Measurements from ENCODE around the gene CYP2C9.

DNA sequence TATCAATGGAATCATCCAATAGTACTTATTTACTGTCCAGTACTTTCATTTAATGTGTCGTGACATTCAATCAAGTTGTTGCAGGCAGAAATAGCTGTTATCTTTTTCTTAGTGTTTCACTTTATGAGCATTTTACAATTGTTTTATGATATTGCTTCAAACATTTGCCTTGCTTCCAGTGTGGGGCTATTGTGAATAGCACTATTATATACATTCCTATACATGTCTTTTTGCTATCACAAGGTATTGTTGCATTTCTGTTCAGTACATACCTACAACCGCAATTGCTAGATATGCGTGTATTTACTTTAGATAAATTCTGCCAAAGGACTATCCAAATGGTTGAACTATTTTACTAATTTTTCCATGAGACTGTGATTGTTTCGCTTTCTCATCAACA is 95.9 kb downstream of the CYP2C9 start:
- TF ChIP-seq, protein P1, sequence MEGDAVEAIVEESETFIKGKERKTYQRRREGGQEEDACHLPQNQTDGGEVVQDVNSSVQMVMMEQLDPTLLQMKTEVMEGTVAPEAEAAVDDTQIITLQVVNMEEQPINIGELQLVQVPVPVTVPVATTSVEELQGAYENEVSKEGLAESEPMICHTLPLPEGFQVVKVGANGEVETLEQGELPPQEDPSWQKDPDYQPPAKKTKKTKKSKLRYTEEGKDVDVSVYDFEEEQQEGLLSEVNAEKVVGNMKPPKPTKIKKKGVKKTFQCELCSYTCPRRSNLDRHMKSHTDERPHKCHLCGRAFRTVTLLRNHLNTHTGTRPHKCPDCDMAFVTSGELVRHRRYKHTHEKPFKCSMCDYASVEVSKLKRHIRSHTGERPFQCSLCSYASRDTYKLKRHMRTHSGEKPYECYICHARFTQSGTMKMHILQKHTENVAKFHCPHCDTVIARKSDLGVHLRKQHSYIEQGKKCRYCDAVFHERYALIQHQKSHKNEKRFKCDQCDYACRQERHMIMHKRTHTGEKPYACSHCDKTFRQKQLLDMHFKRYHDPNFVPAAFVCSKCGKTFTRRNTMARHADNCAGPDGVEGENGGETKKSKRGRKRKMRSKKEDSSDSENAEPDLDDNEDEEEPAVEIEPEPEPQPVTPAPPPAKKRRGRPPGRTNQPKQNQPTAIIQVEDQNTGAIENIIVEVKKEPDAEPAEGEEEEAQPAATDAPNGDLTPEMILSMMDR (IDR thresholded peaks at IDR 0.05; ENCODE audit: low read depth, low read length, missing input control), result no peak
- TF ChIP-seq, protein P2, sequence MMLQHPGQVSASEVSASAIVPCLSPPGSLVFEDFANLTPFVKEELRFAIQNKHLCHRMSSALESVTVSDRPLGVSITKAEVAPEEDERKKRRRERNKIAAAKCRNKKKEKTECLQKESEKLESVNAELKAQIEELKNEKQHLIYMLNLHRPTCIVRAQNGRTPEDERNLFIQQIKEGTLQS (IDR thresholded peaks at IDR 0.05), result no peak
